ENCODE measurements around the gene GLYATL1. TPM values are rescaled to one million over a fixed set of nuclear protein-coding genes. Genes with fewer than 3 reads are reported as not detected.
"Not testable (repeated sequence)": the region's sequence is repeated elsewhere in the genome, so short reads cannot be mapped to it uniquely, and the experiment has no call there.

The GLYATL1 gene
- total and polyA plus RNA-seq, 2 of the 13 experiments (the other 11 are each of a cell fraction or from before 2014, with no cell fraction given), result 0.17 TPM; not detected in 1

- H2AFZ ChIP-seq (ENCODE audit: low read length), result no peak overlapping the region
- H3K4me3 ChIP-seq (replicated peaks in 1 of 3; ENCODE audit: insufficient read depth in 1 of 3, low read depth in 2 of 3, low read length in 3 of 3), result no peak overlapping the region
- no peaks in the 10 kb centered on the region; a peak in 1 of 5 replicates for H3K27me3 ChIP-seq (ENCODE audit: control insufficient read depth in 1 of 2, insufficient read depth in 2 of 2, low read length in 2 of 2)
- H3K36me3 ChIP-seq (replicated peaks in 1 of 2; ENCODE audit: control insufficient read depth in 1 of 2, insufficient read depth in 2 of 2, low read length in 2 of 2), result no peaks in the 10 kb centered on the region
- BruUV-seq (replicated peaks), result no TSS peak
- ChIA-PET CTCF (ENCODE audit: low intra/inter-chr PET ratio, low total read pairs) (no interaction called here), POLR2A (no interaction called here)
- ATAC-seq, result no peak
- H3K27ac ChIP-seq (ENCODE audit: extremely low read length, insufficient read depth, low read length), result no peak overlapping the region
- FAIRE-seq, result no peak
- H3K9me3 ChIP-seq (ENCODE audit: low read length), result no peaks in the 10 kb centered on the region
- intact Hi-C loops (cut with micrococcal nuclease; ENCODE audit: unreplicated experiment) (no loop called here), in situ Hi-C loops (cut with HindIII; ENCODE audit: extremely low pct_ligation_motif_present, low pct_unique_long_range_greater_than_20kb) (no loop called here)
- no peaks in the 10 kb centered on the region for H4K20me1 ChIP-seq (ENCODE audit: insufficient read depth, low read length)
- WGBS (ENCODE audit: low lambda C conversion rate), result 25% methylated on average over 3 of the region's 3 CpGs
- TF ChIP-seq ZNF253 (CRISPR knock-in tag; IDR thresholded peaks at IDR 0.05; ENCODE audit: borderline replicate concordance) (no peak), TBP (CRISPR knock-in tag; IDR thresholded peaks at IDR 0.05) (no peak), ZNF615 (CRISPR knock-in tag; IDR thresholded peaks at IDR 0.05; ENCODE audit: borderline replicate concordance) (no peak)
- H3K4me1 ChIP-seq (ENCODE audit: insufficient read depth, low read length), result no peaks in the 10 kb centered on the region
- no peak for DNase-seq (ENCODE audit: low spot score)
- H3K79me2 ChIP-seq (ENCODE audit: insufficient read depth, low read length), result no peaks in the 10 kb centered on the region
- H3K4me2 ChIP-seq (ENCODE audit: low read depth, low read length), result no peak overlapping the region
- H3K9ac ChIP-seq (ENCODE audit: insufficient read depth, low read depth, low read length), result no peak overlapping the region
Measured at GRCh38 chr11:59000003-59000402, 60.7 kb downstream of the GLYATL1 start.

- intact Hi-C loops (cut with micrococcal nuclease; ENCODE audit: unreplicated experiment); in situ Hi-C loops (cut with HindIII; ENCODE audit: extremely low pct_ligation_motif_present, low pct_unique_long_range_greater_than_20kb); DNase-seq (ENCODE audit: low spot score); ATAC-seq; H3K9ac ChIP-seq (ENCODE audit: insufficient read depth, low read depth, low read length); H3K4me3 ChIP-seq (replicated peaks in 1 of 3; ENCODE audit: insufficient read depth in 1 of 3, low read depth in 2 of 3, low read length in 3 of 3); H3K27ac ChIP-seq (ENCODE audit: extremely low read length, insufficient read depth, low read length); H3K79me2 ChIP-seq (ENCODE audit: insufficient read depth, low read length); H2AFZ ChIP-seq (ENCODE audit: low read length); FAIRE-seq; H3K9me3 ChIP-seq (ENCODE audit: low read length); BruUV-seq (replicated peaks); H3K4me1 ChIP-seq (ENCODE audit: insufficient read depth, low read length); H4K20me1 ChIP-seq (ENCODE audit: insufficient read depth, low read length); H3K27me3 ChIP-seq (ENCODE audit: control insufficient read depth in 1 of 2, insufficient read depth in 2 of 2, low read length in 2 of 2); H3K4me2 ChIP-seq (ENCODE audit: low read depth, low read length); POLR2A ChIA-PET; H3K36me3 ChIP-seq (replicated peaks in 1 of 2; ENCODE audit: control insufficient read depth in 1 of 2, insufficient read depth in 2 of 2, low read length in 2 of 2); CTCF ChIA-PET (ENCODE audit: low intra/inter-chr PET ratio, low total read pairs): not testable (repeated sequence)
- 0% methylated on average over 2 of the region's 2 CpGs for WGBS (ENCODE audit: low lambda C conversion rate)
Measured at GRCh38 chr11:59002006-59002405, 62.7 kb downstream of the GLYATL1 start.

Other genes with a start within 250 kb of the GLYATL1 start
- not detected in 2 replicates for gene GLYAT, start 207.5 kb upstream of the GLYATL1 start, total RNA-seq (2016; rRNA removed; fragmentation: Illumina TruSeq; extraction: Trizol)
- not detected in 2 replicates for gene GLYAT, start 207.5 kb upstream of the GLYATL1 start, polyA plus RNA-seq (2011; rRNA removed)
- gene GLYATL2, start 94.8 kb upstream of the GLYATL1 start, total RNA-seq (2016; rRNA removed; fragmentation: Illumina TruSeq; extraction: Trizol), result not detected in 2 replicates
- gene GLYATL2, start 94.8 kb upstream of the GLYATL1 start, polyA plus RNA-seq (2011; rRNA removed), result not detected in 2 replicates
- not detected in 2 replicates for gene GLYATL1B, start 146.8 kb downstream of the GLYATL1 start, total RNA-seq (2016; rRNA removed; fragmentation: Illumina TruSeq; extraction: Trizol)
- not detected in 2 replicates for gene GLYATL1B, start 146.8 kb downstream of the GLYATL1 start, polyA plus RNA-seq (2011; rRNA removed)
- gene FAM111B, start 167.7 kb downstream of the GLYATL1 start, total RNA-seq (2016; rRNA removed; fragmentation: Illumina TruSeq; extraction: Trizol), result 28.2 and 44.5 TPM in 2 replicates
- gene FAM111B, start 167.7 kb downstream of the GLYATL1 start, polyA plus RNA-seq (2011; rRNA removed), result 1.5 and 1.6 TPM in 2 replicates
- 13.5 and 17.0 TPM in 2 replicates for gene FAM111A, start 203.4 kb downstream of the GLYATL1 start, total RNA-seq (2016; rRNA removed; fragmentation: Illumina TruSeq; extraction: Trizol)
- 3.2 and 3.9 TPM in 2 replicates for gene FAM111A, start 203.4 kb downstream of the GLYATL1 start, polyA plus RNA-seq (2011; rRNA removed)
- 5.6 and 6.9 TPM in 2 replicates for gene DTX4, start 232.6 kb downstream of the GLYATL1 start, total RNA-seq (2016; rRNA removed; fragmentation: Illumina TruSeq; extraction: Trizol)
- gene DTX4, start 232.6 kb downstream of the GLYATL1 start, polyA plus RNA-seq (2011; rRNA removed), result 0.50 and 0.67 TPM in 2 replicates